ENCODE results near the gene MRPL46.
A peak's percentile ranks its signal among the peaks of the same experiment; 100 is the strongest.

Gene MRPL46

GRCh38 chr15:88463870-88464532 lies 3.2 kb downstream of the MRPL46 start:
- no peak overlapping the region for H2AFZ ChIP-seq (ENCODE audit: low read depth, low read length)
- no peak overlapping the region for H3K14ac ChIP-seq (ENCODE audit: low read length in 2 of 2)
- H4K8ac ChIP-seq (ENCODE audit: low read length) = peak overlapping the region; percentile 25
- no peaks in the 10 kb centered on the region for H3K27me3 ChIP-seq (ENCODE audit: control insufficient read depth in 1 of 2, insufficient read depth in 1 of 2, low read length in 2 of 2)
- no peak overlapping the region for H2BK12ac ChIP-seq (ENCODE audit: low read length in 2 of 2)
- H3K9ac ChIP-seq (ENCODE audit: low read length) = no peak overlapping the region
- no peak overlapping the region for H3K4me2 ChIP-seq (ENCODE audit: low read length, poor library complexity, severe bottlenecking)
- no peak overlapping the region for H3K23ac ChIP-seq (ENCODE audit: low read length in 2 of 2)
- peaks cover 4% of the 10 kb centered on the region for H3K4me1 ChIP-seq (ENCODE audit: control insufficient read depth, insufficient read depth, low read depth, low read length)
- H2BK15ac ChIP-seq (ENCODE audit: low read depth, poor library complexity, severe bottlenecking) = no peak overlapping the region
- H2AK5ac ChIP-seq (ENCODE audit: low read length, severe bottlenecking) = no peak overlapping the region
- no peak overlapping the region for H2BK120ac ChIP-seq (ENCODE audit: low read depth, low read length)
- no peak overlapping the region for H4K91ac ChIP-seq (ENCODE audit: low read length)
- no peak overlapping the region for H3K27ac ChIP-seq (ENCODE audit: low read length, poor library complexity, severe bottlenecking)
- H3K4ac ChIP-seq (ENCODE audit: low read depth in 1 of 2, low read length in 2 of 2) = no peak overlapping the region
- no peaks in the 10 kb centered on the region for H3K9me3 ChIP-seq (ENCODE audit: control insufficient read depth, low read length)
- H3K79me1 ChIP-seq (replicated peaks; ENCODE audit: low read length, poor library complexity, severe bottlenecking) = peaks cover 35% of the 10 kb centered on the region
- DNase-seq = no peak
- 83% methylated on average over 1 of the region's 2 CpGs for WGBS
- H2BK5ac ChIP-seq (ENCODE audit: low read depth, low read length, poor library complexity, severe bottlenecking) = no peak overlapping the region
- H3K18ac ChIP-seq (ENCODE audit: low read depth in 1 of 2, low read length in 2 of 2) = no peak overlapping the region
- H3K4me3 ChIP-seq (ENCODE audit: insufficient read depth in 1 of 2, low read depth in 1 of 2, low read length in 2 of 2) = no peak overlapping the region
- peaks cover 15 to 58% of the 10 kb centered on the region in 2 experiments for H3K36me3 ChIP-seq (ENCODE audit: control insufficient read depth in 1 of 2, insufficient read depth in 2 of 2, low read depth in 1 of 2, low read length in 2 of 2)

- Histone ChIP-seq H2BK120ac (ENCODE audit: low read depth, low read length) (no peak overlapping the region), H3K4me2 (ENCODE audit: low read length, poor library complexity, severe bottlenecking) (no peak overlapping the region), H2BK12ac (ENCODE audit: low read length in 2 of 2) (no peak overlapping the region), H4K91ac (ENCODE audit: low read length) (no peak overlapping the region), H2BK15ac (ENCODE audit: low read depth, poor library complexity, severe bottlenecking) (no peak overlapping the region), H3K14ac (ENCODE audit: low read length in 2 of 2) (no peak overlapping the region), H2AFZ (ENCODE audit: low read depth, low read length) (no peak overlapping the region), H3K23ac (ENCODE audit: low read length in 2 of 2) (no peak overlapping the region), H3K79me1 (replicated peaks; ENCODE audit: low read length, poor library complexity, severe bottlenecking) (peaks cover 8% of the 10 kb centered on the region), H3K18ac (ENCODE audit: low read depth in 1 of 2, low read length in 2 of 2) (no peak overlapping the region), H3K4me1 (ENCODE audit: control insufficient read depth, insufficient read depth, low read depth, low read length) (peaks cover 3% of the 10 kb centered on the region), H3K36me3 (ENCODE audit: control insufficient read depth in 1 of 2, insufficient read depth in 2 of 2, low read depth in 1 of 2, low read length in 2 of 2) (peaks cover 20 to 43% of the 10 kb centered on the region in 2 experiments), H3K4me3 (ENCODE audit: insufficient read depth in 1 of 2, low read depth in 1 of 2, low read length in 2 of 2) (no peak overlapping the region), H2AK5ac (ENCODE audit: low read length, severe bottlenecking) (no peak overlapping the region), H3K9ac (ENCODE audit: low read length) (no peak overlapping the region), H3K9me3 (ENCODE audit: control insufficient read depth, low read length) (no peaks in the 10 kb centered on the region), H3K27ac (ENCODE audit: low read length, poor library complexity, severe bottlenecking) (no peak overlapping the region), H2BK5ac (ENCODE audit: low read depth, low read length, poor library complexity, severe bottlenecking) (no peak overlapping the region), H3K27me3 (ENCODE audit: control insufficient read depth in 1 of 2, insufficient read depth in 1 of 2, low read length in 2 of 2) (no peaks in the 10 kb centered on the region), H4K8ac (ENCODE audit: low read length) (no peak overlapping the region), H3K4ac (ENCODE audit: low read depth in 1 of 2, low read length in 2 of 2) (no peak overlapping the region)
- DNase-seq = no peak
- WGBS = 96% methylated on average over 2 of the region's 3 CpGs
These were observed 10.5 kb downstream of the MRPL46 start for GRCh38 chr15:88456733-88457132.

- no peak overlapping the region for H3K27ac ChIP-seq (ENCODE audit: low read length, poor library complexity, severe bottlenecking)
- no peak overlapping the region for H2BK120ac ChIP-seq (ENCODE audit: low read depth, low read length)
- H2AFZ ChIP-seq (ENCODE audit: low read depth, low read length) = no peak overlapping the region
- 43% methylated on average over 9 of the region's 9 CpGs for WGBS
- no peak overlapping the region for H2AK5ac ChIP-seq (ENCODE audit: low read length, severe bottlenecking)
- peak; percentile 75 for DNase-seq
- H2BK12ac ChIP-seq (ENCODE audit: low read length in 2 of 2) = no peak overlapping the region
- H3K14ac ChIP-seq (ENCODE audit: low read length in 2 of 2) = peak overlapping the region in 1 of 2 experiments; percentile 19
- H4K8ac ChIP-seq (ENCODE audit: low read length) = peak overlapping the region; percentile 27
- H3K36me3 ChIP-seq (ENCODE audit: control insufficient read depth in 1 of 2, insufficient read depth in 2 of 2, low read depth in 1 of 2, low read length in 2 of 2) = peaks cover 20 to 30% of the 10 kb centered on the region in 2 experiments
- peak overlapping the region; percentile 23 for H3K9ac ChIP-seq (ENCODE audit: low read length)
- H3K4me1 ChIP-seq (ENCODE audit: control insufficient read depth, insufficient read depth, low read depth, low read length) = peaks cover 3% of the 10 kb centered on the region
- H3K23ac ChIP-seq (ENCODE audit: low read length in 2 of 2) = no peak overlapping the region
- no peak overlapping the region for H4K91ac ChIP-seq (ENCODE audit: low read length)
- H3K18ac ChIP-seq (ENCODE audit: low read depth in 1 of 2, low read length in 2 of 2) = no peak overlapping the region
- no peaks in the 10 kb centered on the region for H3K9me3 ChIP-seq (ENCODE audit: control insufficient read depth, low read length)
- H3K4me3 ChIP-seq (ENCODE audit: insufficient read depth in 1 of 2, low read depth in 1 of 2, low read length in 2 of 2) = no peak overlapping the region
- H2BK5ac ChIP-seq (ENCODE audit: low read depth, low read length, poor library complexity, severe bottlenecking) = no peak overlapping the region
- no peak overlapping the region for H3K4ac ChIP-seq (ENCODE audit: low read depth in 1 of 2, low read length in 2 of 2)
- peaks cover 8% of the 10 kb centered on the region for H3K79me1 ChIP-seq (replicated peaks; ENCODE audit: low read length, poor library complexity, severe bottlenecking)
- no peak overlapping the region for H2BK15ac ChIP-seq (ENCODE audit: low read depth, poor library complexity, severe bottlenecking)
- no peak overlapping the region for H3K4me2 ChIP-seq (ENCODE audit: low read length, poor library complexity, severe bottlenecking)
- no peaks in the 10 kb centered on the region for H3K27me3 ChIP-seq (ENCODE audit: control insufficient read depth in 1 of 2, insufficient read depth in 1 of 2, low read length in 2 of 2)
These were observed 12.0 kb downstream of the MRPL46 start for GRCh38 chr15:88454867-88455810.

- Histone ChIP-seq H2BK120ac (ENCODE audit: low read depth, low read length) (no peak overlapping the region), H3K9me3 (ENCODE audit: control insufficient read depth, low read length) (no peaks in the 10 kb centered on the region), H3K18ac (ENCODE audit: low read depth in 1 of 2, low read length in 2 of 2) (no peak overlapping the region), H2AFZ (ENCODE audit: low read depth, low read length) (no peak overlapping the region), H3K4me3 (ENCODE audit: insufficient read depth in 1 of 2, low read depth in 1 of 2, low read length in 2 of 2) (no peak overlapping the region), H2BK15ac (ENCODE audit: low read depth, poor library complexity, severe bottlenecking) (no peak overlapping the region), H2BK12ac (ENCODE audit: low read length in 2 of 2) (no peak overlapping the region), H3K4ac (ENCODE audit: low read depth in 1 of 2, low read length in 2 of 2) (no peak overlapping the region), H4K91ac (ENCODE audit: low read length) (no peak overlapping the region), H3K27ac (ENCODE audit: low read length, poor library complexity, severe bottlenecking) (no peak overlapping the region), H3K4me1 (ENCODE audit: control insufficient read depth, insufficient read depth, low read depth, low read length) (peaks cover 3% of the 10 kb centered on the region), H3K14ac (ENCODE audit: low read length in 2 of 2) (no peak overlapping the region), H3K4me2 (ENCODE audit: low read length, poor library complexity, severe bottlenecking) (no peak overlapping the region), H3K36me3 (ENCODE audit: control insufficient read depth in 1 of 2, insufficient read depth in 2 of 2, low read depth in 1 of 2, low read length in 2 of 2) (peaks cover 11 to 21% of the 10 kb centered on the region in 2 experiments), H3K9ac (ENCODE audit: low read length) (no peak overlapping the region), H4K8ac (ENCODE audit: low read length) (no peak overlapping the region), H2BK5ac (ENCODE audit: low read depth, low read length, poor library complexity, severe bottlenecking) (no peak overlapping the region), H2AK5ac (ENCODE audit: low read length, severe bottlenecking) (no peak overlapping the region), H3K27me3 (ENCODE audit: control insufficient read depth in 1 of 2, insufficient read depth in 1 of 2, low read length in 2 of 2) (peaks cover 0 to 5% of the 10 kb centered on the region in 2 experiments), H3K79me1 (replicated peaks; ENCODE audit: low read length, poor library complexity, severe bottlenecking) (peaks cover 3% of the 10 kb centered on the region), H3K23ac (ENCODE audit: low read length in 2 of 2) (no peak overlapping the region)
- 28% methylated on average over 1 of the region's 1 CpG for WGBS
- DNase-seq = peak; percentile 5
These were observed 13.0 kb downstream of the MRPL46 start for GRCh38 chr15:88454236-88454635.
